Umbilical cord (tissue), 2 donors: Measurements from ENCODE around the gene RPS14. TPM values are rescaled to one million over a fixed set of nuclear protein-coding genes. Genes with fewer than 3 reads are reported as not detected.
"Not testable (repeated sequence)": the region's sequence is repeated elsewhere in the genome, so short reads cannot be mapped to it uniquely, and the experiment has no call there.

ENCODE experiments used
- DNase-seq: peaks from one replicate; pipeline ENCODE4 v3.0.0-alpha.2; 2015; ENCODE audit warnings: low spot score
- total RNA-seq: library from RNA; depleted of rRNA; stranded (reverse); fragments of >200 nt; gene quantifications from one replicate; pipeline ENCODE4 v1.2.3, GENCODE V29; 2014; ENCODE audit warnings: low replicate concordance; ENCODE audit not compliant: insufficient read depth

RPS14 gene
- total RNA-seq, 1 donor from 2014 or later = 1,414 TPM

- no peak for DNase-seq
Measured at GRCh38 chr5:150446088-150446487, 3.5 kb downstream of the RPS14 start.

GRCh38 chr5:150444770-150445169 is 4.8 kb downstream of the RPS14 start:
- DNase-seq = no peak

GRCh38 chr5:150443242-150444075 is 6.1 kb downstream of the RPS14 start:
- no peak for DNase-seq

GRCh38 chr5:150442699-150443080 is 6.8 kb downstream of the RPS14 start:
- DNase-seq = no peak

- DNase-seq = no peak
Measured at GRCh38 chr5:150441813-150442698, 7.5 kb downstream of the RPS14 start.

- DNase-seq = no peak
Measured at GRCh38 chr5:150440948-150441812, 8.4 kb downstream of the RPS14 start.

- DNase-seq = no peak
Measured at GRCh38 chr5:150438873-150439546, 10.5 kb downstream of the RPS14 start.

- DNase-seq = peak; percentile 88
Measured at GRCh38 chr5:150436141-150436680, 13.3 kb downstream of the RPS14 start.

GRCh38 chr5:150434464-150434863 is 15.1 kb downstream of the RPS14 start:
- peak; percentile 91 for DNase-seq

GRCh38 chr5:150431574-150431973 is 18.0 kb downstream of the RPS14 start:
- no peak for DNase-seq

- no peak for DNase-seq
Measured at GRCh38 chr5:150431048-150431447, 18.5 kb downstream of the RPS14 start.

- DNase-seq = no peak
Measured at GRCh38 chr5:150429410-150429873, 20.1 kb downstream of the RPS14 start.

- DNase-seq = no peak
Measured at GRCh38 chr5:150428978-150429377, 20.6 kb downstream of the RPS14 start.

GRCh38 chr5:150428106-150428876 is 21.2 kb downstream of the RPS14 start:
- DNase-seq = no peak

GRCh38 chr5:150426165-150426564 is 23.4 kb downstream of the RPS14 start:
- DNase-seq = not testable (repeated sequence)

- DNase-seq = no peak
Measured at GRCh38 chr5:150422758-150423157, 26.8 kb downstream of the RPS14 start.

GRCh38 chr5:150422075-150422474 is 27.5 kb downstream of the RPS14 start:
- no peak for DNase-seq

GRCh38 chr5:150419630-150420270 is 29.8 kb downstream of the RPS14 start:
- no peak for DNase-seq
